ENCODE data around the gene XIRP1. TPM values are rescaled to one million over a fixed set of nuclear protein-coding genes. Genes with fewer than 3 reads are reported as not detected.
"Not testable (repeated sequence)": the region's sequence is repeated elsewhere in the genome, so short reads cannot be mapped to it uniquely, and the experiment has no call there.

Gene XIRP1
- total RNA-seq, 4 donors from 2014 or later = 0.76 TPM; not detected in 3

DNA sequence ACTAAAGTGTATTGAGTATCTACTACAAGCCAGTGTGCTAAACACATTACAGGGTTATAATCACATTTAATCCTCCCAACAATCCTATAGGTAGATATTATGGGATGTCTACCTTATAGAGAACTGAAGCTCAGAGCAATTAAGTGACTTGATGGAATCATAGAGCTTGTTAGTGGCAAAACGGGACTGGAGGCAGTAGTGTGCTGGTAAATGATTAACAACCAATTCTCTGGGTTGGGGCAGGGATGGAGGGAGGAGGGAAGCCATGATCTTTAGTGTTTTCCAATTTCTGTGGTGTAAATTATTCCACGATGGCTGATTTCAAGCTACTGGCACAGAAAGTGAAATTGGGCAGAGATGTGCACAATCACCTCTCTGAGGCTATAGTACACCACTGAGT lies 20.5 kb downstream of the XIRP1 start:
- Histone ChIP-seq H3K36me3 (no peaks in the 10 kb centered on the region), H3K27ac (no peak overlapping the region), H3K27me3 (no peaks in the 10 kb centered on the region), H3K9me3 (no peaks in the 10 kb centered on the region), H3K4me1 (no peaks in the 10 kb centered on the region), H3K4me3 (no peak overlapping the region)
- TF ChIP-seq CTCF (IDR thresholded peaks at IDR 0.05) = no peak
- DNase-seq = no peak

GRCh38 chr3:39170877-39171276 lies 21.5 kb downstream of the XIRP1 start:
- not testable (repeated sequence) for H3K4me1 ChIP-seq, H3K27ac ChIP-seq, H3K27me3 ChIP-seq, H3K9me3 ChIP-seq, H3K4me3 ChIP-seq, H3K36me3 ChIP-seq
- peak in 1 of 3 donors; percentile 43 for DNase-seq

- Histone ChIP-seq H3K9me3 (no peaks in the 10 kb centered on the region), H3K4me1 (no peaks in the 10 kb centered on the region), H3K36me3 (no peaks in the 10 kb centered on the region), H3K4me3 (no peak overlapping the region), H3K27ac (no peak overlapping the region), H3K27me3 (no peaks in the 10 kb centered on the region)
- peak in 1 of 3 donors; percentile 23 for DNase-seq
- no peak for TF ChIP-seq POLR2A (IDR thresholded peaks at IDR 0.05)
- no peak for TF ChIP-seq CTCF (IDR thresholded peaks at IDR 0.05)
Measured at GRCh38 chr3:39170461-39170860, 21.9 kb downstream of the XIRP1 start.

DNA sequence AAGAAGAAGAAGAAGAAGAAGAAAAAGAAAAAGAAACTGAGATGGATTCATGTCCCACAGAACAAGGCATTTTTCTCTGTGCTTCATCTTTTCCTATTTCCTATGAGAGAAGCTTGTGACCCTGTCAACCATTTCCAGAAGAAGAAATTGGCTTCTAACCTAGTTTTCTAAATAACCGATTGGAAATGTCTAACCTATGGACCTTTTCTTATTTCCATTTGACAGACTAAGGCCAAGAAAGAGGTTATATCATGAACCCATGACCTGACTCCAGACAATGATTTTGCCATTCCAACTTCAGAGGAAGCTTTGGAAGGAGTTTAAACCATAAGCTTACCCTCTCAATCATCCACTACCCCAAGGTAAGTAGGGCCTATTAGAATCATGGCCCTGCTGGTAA lies 22.7 kb downstream of the XIRP1 start:
- Histone ChIP-seq H3K4me3 (no peak overlapping the region), H3K36me3 (no peaks in the 10 kb centered on the region), H3K27me3 (no peaks in the 10 kb centered on the region), H3K27ac (no peak overlapping the region), H3K9me3 (no peaks in the 10 kb centered on the region), H3K4me1 (no peaks in the 10 kb centered on the region)
- TF ChIP-seq CTCF (IDR thresholded peaks at IDR 0.05) (no peak), POLR2A (IDR thresholded peaks at IDR 0.05) (no peak)
- DNase-seq = no peak

GRCh38 chr3:39168156-39168780 lies 24.1 kb downstream of the XIRP1 start:
- Histone ChIP-seq H3K27me3 (no peaks in the 10 kb centered on the region), H3K4me3 (no peak overlapping the region), H3K36me3 (no peaks in the 10 kb centered on the region), H3K27ac (no peak overlapping the region), H3K4me1 (no peaks in the 10 kb centered on the region), H3K9me3 (no peaks in the 10 kb centered on the region)
- peak in 1 of 3 donors; percentile 31 for DNase-seq
- no peak for TF ChIP-seq CTCF (IDR thresholded peaks at IDR 0.05)
- no peak for TF ChIP-seq POLR2A (IDR thresholded peaks at IDR 0.05)

DNA sequence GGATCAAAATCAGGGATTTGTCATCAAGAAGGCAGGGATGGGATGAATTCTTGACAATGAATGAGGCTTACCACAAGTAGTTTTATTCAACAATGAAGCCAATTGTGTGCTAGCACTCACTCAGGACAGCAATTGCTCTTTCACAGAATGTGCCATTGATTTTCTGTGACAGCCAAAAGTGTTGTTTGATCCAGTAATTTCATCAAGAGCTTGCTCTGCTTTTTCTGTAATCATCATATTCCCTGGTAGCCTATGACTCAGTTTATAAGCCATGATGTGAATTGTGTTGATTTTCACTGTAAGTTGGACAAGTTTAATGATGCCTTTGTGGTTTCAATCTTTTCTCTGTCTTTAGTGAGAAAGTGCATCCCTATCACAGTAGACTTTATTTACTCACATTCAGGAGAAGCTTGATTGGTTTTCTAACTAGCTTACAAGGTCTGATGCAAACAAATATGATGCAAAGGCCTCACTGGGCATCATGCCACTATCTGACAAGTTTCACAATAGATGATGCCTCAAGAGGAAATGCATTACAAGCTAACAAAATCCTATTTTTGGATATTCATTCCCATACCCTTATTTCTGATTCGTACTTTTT lies 25.4 kb downstream of the XIRP1 start:
- H3K4me3 ChIP-seq = no peak overlapping the region
- H3K4me1 ChIP-seq = no peaks in the 10 kb centered on the region
- H3K9me3 ChIP-seq = no peaks in the 10 kb centered on the region
- peak in 1 of 3 donors; percentile 52 for DNase-seq
- no peaks in the 10 kb centered on the region for H3K27me3 ChIP-seq
- no peak overlapping the region for H3K27ac ChIP-seq
- no peaks in the 10 kb centered on the region for H3K36me3 ChIP-seq
- no peak for TF ChIP-seq CTCF (IDR thresholded peaks at IDR 0.05)
- TF ChIP-seq POLR2A (IDR thresholded peaks at IDR 0.05) = no peak

Data from Peyer's patch (tissue), 4 donors.